Panc1 (cell line): Measurements from ENCODE around the gene RAB6B.

Source experiments
- POLR2AphosphoS5 ChIP-seq: IDR thresholded peaks from 2 replicates; pipeline ENCODE4 v1.6.1; 2012; ENCODE audit warnings: mild to moderate bottlenecking, low read depth, low read length, moderate library complexity
- TF ChIP-seq, protein P1 (sequence below): fragments of 450-650 bp; IDR thresholded peaks from 2 replicates; pipeline ENCODE4 v1.5.1; 2017; ENCODE audit warnings: mild to moderate bottlenecking

DNA sequence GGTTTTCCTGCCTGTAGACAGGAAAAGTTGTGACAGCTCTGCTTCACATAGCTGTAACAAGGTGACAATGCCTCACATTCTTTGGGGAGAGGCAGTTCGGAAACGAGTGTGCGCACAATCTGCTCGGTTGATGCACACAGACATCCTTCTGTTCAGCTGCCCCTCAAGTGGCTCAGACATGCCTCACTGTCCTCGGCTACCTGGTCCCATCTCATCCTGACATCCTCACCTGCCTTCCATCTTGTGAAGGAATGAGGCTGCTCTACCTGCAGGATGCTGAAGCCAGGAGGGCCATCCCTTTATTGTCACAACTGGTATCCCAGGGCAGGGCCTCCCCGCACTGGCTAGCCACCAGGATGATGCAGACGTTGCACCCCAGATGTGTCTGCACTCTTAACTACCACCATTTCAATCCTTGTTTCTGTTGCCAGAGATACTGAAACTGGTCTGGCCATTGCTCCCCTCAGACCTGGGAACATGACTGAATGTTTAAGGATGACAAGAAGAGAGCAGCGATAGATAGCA is 70.7 kb downstream of the RAB6B start:
- no peak for TF ChIP-seq POLR2AphosphoS5
- TF ChIP-seq, protein P1, sequence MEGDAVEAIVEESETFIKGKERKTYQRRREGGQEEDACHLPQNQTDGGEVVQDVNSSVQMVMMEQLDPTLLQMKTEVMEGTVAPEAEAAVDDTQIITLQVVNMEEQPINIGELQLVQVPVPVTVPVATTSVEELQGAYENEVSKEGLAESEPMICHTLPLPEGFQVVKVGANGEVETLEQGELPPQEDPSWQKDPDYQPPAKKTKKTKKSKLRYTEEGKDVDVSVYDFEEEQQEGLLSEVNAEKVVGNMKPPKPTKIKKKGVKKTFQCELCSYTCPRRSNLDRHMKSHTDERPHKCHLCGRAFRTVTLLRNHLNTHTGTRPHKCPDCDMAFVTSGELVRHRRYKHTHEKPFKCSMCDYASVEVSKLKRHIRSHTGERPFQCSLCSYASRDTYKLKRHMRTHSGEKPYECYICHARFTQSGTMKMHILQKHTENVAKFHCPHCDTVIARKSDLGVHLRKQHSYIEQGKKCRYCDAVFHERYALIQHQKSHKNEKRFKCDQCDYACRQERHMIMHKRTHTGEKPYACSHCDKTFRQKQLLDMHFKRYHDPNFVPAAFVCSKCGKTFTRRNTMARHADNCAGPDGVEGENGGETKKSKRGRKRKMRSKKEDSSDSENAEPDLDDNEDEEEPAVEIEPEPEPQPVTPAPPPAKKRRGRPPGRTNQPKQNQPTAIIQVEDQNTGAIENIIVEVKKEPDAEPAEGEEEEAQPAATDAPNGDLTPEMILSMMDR = no peak
